ENCODE results near the gene ENOX2. TPM values are rescaled to one million over a fixed set of nuclear protein-coding genes. Genes with fewer than 3 reads are reported as not detected.

Gene ENOX2
- total RNA-seq, 1 experiment from 2014 or later: 11.4 TPM

- Mint-ChIP-seq H3K9me3 (ENCODE audit: unreplicated experiment) (no peaks in the 10 kb centered on the region), H3K36me3 (ENCODE audit: insufficient read depth, unreplicated experiment) (no peaks in the 10 kb centered on the region), H3K4me3 (ENCODE audit: unreplicated experiment) (no peak overlapping the region), H3K27me3 (ENCODE audit: insufficient read depth, unreplicated experiment) (no peaks in the 10 kb centered on the region), H3K27ac (ENCODE audit: unreplicated experiment) (no peak overlapping the region), H3K4me1 (ENCODE audit: low read depth, unreplicated experiment) (no peaks in the 10 kb centered on the region)
- intact Hi-C loops (cut with micrococcal nuclease; ENCODE audit: unreplicated experiment): no loop called here
- CTCF ChIA-PET: no interaction called here
- Histone ChIP-seq H3K9me3 (no peaks in the 10 kb centered on the region), H3K27me3 (replicated peaks; ENCODE audit: control insufficient read depth, insufficient read depth, low read length) (no peaks in the 10 kb centered on the region), H3K4me3 (ENCODE audit: low read depth, low read length) (no peak overlapping the region), H3K4me1 (no peaks in the 10 kb centered on the region), H3K36me3 (ENCODE audit: control insufficient read depth, insufficient read depth, low read length) (no peaks in the 10 kb centered on the region)
- TF ChIP-seq, protein P1, sequence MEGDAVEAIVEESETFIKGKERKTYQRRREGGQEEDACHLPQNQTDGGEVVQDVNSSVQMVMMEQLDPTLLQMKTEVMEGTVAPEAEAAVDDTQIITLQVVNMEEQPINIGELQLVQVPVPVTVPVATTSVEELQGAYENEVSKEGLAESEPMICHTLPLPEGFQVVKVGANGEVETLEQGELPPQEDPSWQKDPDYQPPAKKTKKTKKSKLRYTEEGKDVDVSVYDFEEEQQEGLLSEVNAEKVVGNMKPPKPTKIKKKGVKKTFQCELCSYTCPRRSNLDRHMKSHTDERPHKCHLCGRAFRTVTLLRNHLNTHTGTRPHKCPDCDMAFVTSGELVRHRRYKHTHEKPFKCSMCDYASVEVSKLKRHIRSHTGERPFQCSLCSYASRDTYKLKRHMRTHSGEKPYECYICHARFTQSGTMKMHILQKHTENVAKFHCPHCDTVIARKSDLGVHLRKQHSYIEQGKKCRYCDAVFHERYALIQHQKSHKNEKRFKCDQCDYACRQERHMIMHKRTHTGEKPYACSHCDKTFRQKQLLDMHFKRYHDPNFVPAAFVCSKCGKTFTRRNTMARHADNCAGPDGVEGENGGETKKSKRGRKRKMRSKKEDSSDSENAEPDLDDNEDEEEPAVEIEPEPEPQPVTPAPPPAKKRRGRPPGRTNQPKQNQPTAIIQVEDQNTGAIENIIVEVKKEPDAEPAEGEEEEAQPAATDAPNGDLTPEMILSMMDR (IDR thresholded peaks at IDR 0.05; ENCODE audit: insufficient read depth in 1 of 2, low read depth in 1 of 2, low read length in 1 of 2, severe bottlenecking in 1 of 2, unreplicated experiment in 1 of 2): no peak
- no peak for DNase-seq
- POLR2A ChIA-PET: no interaction called here
- BruUV-seq (replicated peaks): no TSS peak
Observed at GRCh38 chrX:130885508-130885907, 17.5 kb downstream of the ENOX2 start.

DNA sequence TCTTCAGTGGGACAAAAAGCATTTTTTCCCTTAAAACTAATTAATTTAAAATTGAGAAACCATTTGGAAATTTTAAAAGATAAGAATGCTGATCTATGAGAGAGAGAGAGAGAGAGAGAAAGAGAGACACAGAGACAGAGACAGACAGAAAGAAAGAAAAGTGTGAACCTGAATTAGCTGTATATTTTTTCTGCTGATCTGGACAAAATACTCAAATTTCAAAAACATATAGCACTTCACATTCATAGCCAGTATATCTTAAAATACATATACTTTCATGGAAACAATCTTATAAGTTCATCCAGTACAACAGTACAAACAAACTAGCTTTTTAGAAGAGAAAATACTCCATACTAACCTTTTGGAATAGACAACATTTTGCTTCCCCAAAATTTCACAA is 18.4 kb downstream of the ENOX2 start:
- Mint-ChIP-seq H3K36me3 (ENCODE audit: insufficient read depth, unreplicated experiment) (no peaks in the 10 kb centered on the region), H3K27ac (ENCODE audit: unreplicated experiment) (no peak overlapping the region), H3K4me1 (ENCODE audit: low read depth, unreplicated experiment) (no peaks in the 10 kb centered on the region), H3K9me3 (ENCODE audit: unreplicated experiment) (no peaks in the 10 kb centered on the region), H3K4me3 (ENCODE audit: unreplicated experiment) (no peak overlapping the region), H3K27me3 (ENCODE audit: insufficient read depth, unreplicated experiment) (no peaks in the 10 kb centered on the region)
- POLR2A ChIA-PET: no interaction called here
- no TSS peak for BruUV-seq (replicated peaks)
- Histone ChIP-seq H3K27me3 (replicated peaks; ENCODE audit: control insufficient read depth, insufficient read depth, low read length) (no peaks in the 10 kb centered on the region), H3K9me3 (no peaks in the 10 kb centered on the region), H3K36me3 (ENCODE audit: control insufficient read depth, insufficient read depth, low read length) (no peaks in the 10 kb centered on the region), H3K4me1 (no peaks in the 10 kb centered on the region), H3K4me3 (ENCODE audit: low read depth, low read length) (no peak overlapping the region)
- DNase-seq: no peak
- TF ChIP-seq, protein P1 (IDR thresholded peaks at IDR 0.05; ENCODE audit: insufficient read depth in 1 of 2, low read depth in 1 of 2, low read length in 1 of 2, severe bottlenecking in 1 of 2, unreplicated experiment in 1 of 2): no peak
- intact Hi-C loops (cut with micrococcal nuclease; ENCODE audit: unreplicated experiment): no loop called here
- CTCF ChIA-PET: no interaction called here

- no peaks in the 10 kb centered on the region for H3K9me3 Mint-ChIP-seq (ENCODE audit: unreplicated experiment)
- BruUV-seq (replicated peaks): no TSS peak
- no peak for DNase-seq
- no peaks in the 10 kb centered on the region for H3K27me3 ChIP-seq (replicated peaks; ENCODE audit: control insufficient read depth, insufficient read depth, low read length)
- no peaks in the 10 kb centered on the region for H3K9me3 ChIP-seq
- no peaks in the 10 kb centered on the region for H3K4me1 ChIP-seq
- no peaks in the 10 kb centered on the region for H3K36me3 ChIP-seq (ENCODE audit: control insufficient read depth, insufficient read depth, low read length)
- ChIA-PET CTCF (no interaction called here), POLR2A (no interaction called here)
- H3K27me3 Mint-ChIP-seq (ENCODE audit: insufficient read depth, unreplicated experiment): no peaks in the 10 kb centered on the region
- no peak overlapping the region for H3K4me3 ChIP-seq (ENCODE audit: low read depth, low read length)
- TF ChIP-seq, protein P1 (IDR thresholded peaks at IDR 0.05; ENCODE audit: insufficient read depth in 1 of 2, low read depth in 1 of 2, low read length in 1 of 2, severe bottlenecking in 1 of 2, unreplicated experiment in 1 of 2): no peak
- no peak overlapping the region for H3K27ac Mint-ChIP-seq (ENCODE audit: unreplicated experiment)
- no peaks in the 10 kb centered on the region for H3K4me1 Mint-ChIP-seq (ENCODE audit: low read depth, unreplicated experiment)
- intact Hi-C loops (cut with micrococcal nuclease; ENCODE audit: unreplicated experiment): no loop called here
- no peak overlapping the region for H3K4me3 Mint-ChIP-seq (ENCODE audit: unreplicated experiment)
- no peaks in the 10 kb centered on the region for H3K36me3 Mint-ChIP-seq (ENCODE audit: insufficient read depth, unreplicated experiment)
Observed at GRCh38 chrX:130879869-130880268, 23.1 kb downstream of the ENOX2 start.
